ENCODE results near the gene TLCD5.

The TLCD5 gene

DNA sequence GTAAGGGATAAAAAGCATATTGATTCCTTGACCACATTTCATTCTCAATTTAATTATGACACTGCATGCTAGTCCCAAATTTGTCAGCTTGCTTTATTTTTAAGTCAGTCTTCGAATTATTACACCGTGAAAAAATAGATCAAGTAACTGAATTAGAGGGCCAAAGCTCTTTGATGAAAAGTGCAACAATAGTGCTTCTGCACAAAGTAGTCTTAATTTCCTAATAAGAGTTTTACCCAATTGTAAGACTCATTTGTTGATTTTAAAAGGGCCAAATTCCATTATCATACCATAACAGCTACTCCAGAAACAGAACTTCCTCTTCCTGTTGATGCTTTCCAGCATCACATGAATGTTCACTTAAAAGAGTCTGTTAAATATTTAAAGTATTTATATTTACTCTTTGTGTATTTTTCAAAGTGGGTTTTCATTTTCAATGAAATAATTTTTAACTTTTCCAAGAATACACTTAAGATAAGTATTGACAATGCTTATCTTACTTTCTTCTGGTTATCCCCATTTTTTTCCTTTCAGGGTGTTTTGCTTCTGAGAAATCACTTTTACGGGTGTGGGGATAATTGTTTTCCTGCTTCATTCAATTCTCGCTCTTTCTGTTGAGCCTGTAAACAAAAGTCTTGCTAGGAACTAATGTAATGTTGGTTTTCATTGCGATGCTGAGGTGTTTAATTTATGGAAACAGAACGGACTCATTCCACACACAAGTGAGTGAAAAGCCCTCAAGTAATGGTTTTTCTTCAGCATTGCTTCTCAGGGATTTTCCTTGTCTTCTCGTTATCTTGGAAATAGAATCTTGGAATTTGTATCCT lies 13.2 kb downstream of the TLCD5 start:
- no peak for DNase-seq

- peak; percentile 43 for DNase-seq
Observed at GRCh38 chr11:120339394-120339890, 14.3 kb downstream of the TLCD5 start.

- no peak for DNase-seq
Observed at GRCh38 chr11:120340529-120340928, 15.4 kb downstream of the TLCD5 start.

- no peak for DNase-seq
Observed at GRCh38 chr11:120342226-120342625, 17.1 kb downstream of the TLCD5 start.

- DNase-seq = no peak
Observed at GRCh38 chr11:120342678-120343077, 17.6 kb downstream of the TLCD5 start.

DNA sequence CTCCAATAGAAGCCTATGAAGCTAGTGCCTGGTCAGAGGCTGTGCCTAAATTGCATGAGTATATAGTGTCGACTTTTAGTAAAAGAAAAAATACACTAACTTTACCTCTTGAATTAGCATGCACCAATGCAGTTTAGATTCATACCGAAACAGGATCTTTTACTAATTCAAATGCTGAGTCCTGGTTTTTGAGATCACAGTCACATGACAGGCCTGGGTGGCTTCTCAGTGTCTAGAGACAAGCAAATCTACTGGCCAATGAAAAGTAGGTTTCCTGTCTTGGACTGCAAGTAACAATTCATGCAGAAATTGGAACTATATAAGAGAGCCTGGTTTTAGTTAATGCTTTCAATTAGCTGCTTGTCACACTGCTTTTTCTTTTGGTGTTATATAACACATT lies 18.3 kb downstream of the TLCD5 start:
- DNase-seq = no peak

GRCh38 chr11:120344302-120345004 lies 19.4 kb downstream of the TLCD5 start:
- no peak for DNase-seq

- DNase-seq = peak; percentile 21
Observed at GRCh38 chr11:120346233-120346632, 21.1 kb downstream of the TLCD5 start.

DNA sequence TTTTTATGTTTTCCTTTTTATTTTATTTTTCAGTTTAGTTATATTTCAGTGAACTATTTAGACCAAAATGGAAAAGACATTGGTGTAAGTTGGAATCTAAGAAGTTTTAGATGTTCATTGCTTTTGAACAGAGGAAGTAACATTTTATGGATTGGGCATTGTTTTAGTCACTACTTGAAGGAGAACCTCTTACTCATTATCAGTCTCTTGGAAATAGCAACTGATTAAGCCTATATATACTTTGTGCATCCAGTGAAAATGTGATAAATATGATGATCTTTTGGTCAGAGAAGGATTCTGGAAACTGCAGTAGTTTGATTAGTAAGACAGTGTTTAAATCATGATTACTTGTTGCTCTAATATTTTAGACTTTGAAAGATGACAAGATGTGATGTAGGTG lies 25.5 kb downstream of the TLCD5 start:
- DNase-seq = no peak

DNA sequence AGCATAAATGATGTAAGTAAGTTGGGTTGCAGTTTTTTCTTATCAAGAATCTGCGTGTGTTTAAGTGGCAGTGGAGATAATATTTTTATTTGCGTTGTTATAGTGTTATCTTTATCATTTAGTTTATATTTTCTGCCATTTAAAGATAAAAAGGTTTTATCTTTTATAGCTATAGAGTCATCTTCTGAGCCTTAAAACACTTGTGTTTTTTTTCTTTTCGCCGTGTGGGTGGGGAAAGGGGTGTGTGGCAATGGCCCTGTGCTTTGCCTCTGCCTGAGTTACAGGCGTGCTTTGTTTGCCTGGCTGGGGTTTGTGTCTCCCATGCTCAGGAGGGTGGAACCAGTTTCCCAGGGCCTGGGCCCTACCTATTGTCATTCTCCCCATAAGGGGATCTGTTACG lies 27.3 kb downstream of the TLCD5 start:
- no peak for DNase-seq

DNA sequence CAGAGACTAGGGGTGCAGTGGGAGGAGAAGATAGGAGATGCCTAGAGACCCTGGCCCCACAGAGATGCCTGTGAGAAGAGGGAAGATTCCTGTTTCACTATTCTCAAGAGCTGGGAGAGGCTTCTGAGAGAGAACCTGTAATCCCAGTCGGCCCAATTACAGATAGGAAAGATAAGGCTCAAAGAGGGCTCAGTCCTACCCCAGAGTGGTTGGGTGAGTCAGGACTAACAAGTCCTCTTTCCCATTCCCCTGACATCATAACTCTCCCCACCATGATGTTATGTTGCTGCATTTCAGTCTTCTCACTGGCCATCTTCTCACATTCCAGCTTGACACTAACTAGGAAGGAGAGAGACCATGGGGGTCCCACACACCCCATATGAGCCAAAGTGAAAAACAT lies 29.0 kb downstream of the TLCD5 start:
- no peak for DNase-seq

GRCh38 chr11:120354779-120355178 lies 29.7 kb downstream of the TLCD5 start:
- DNase-seq = no peak

GRCh38 chr11:120357620-120358019 lies 32.5 kb downstream of the TLCD5 start:
- no peak for DNase-seq

DNA sequence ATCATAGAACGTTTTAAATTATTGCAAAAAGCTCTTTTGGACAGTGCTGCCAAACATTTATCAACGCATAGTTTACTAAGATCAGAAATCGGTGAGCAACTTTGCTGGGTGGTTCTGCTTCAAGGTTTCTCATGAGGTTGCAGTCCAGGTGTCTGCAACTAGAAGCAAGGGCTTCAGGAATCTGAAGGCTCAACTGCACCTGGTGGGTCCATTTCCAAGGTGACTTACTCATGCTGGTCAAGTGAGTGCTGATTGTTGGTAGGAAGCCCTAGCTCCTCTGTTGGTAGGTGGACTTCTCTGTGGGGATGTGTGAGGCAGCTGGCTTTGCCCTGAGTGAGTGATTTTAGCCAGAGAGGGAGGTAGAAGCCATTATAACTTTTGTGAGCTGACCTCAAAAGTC lies 33.6 kb downstream of the TLCD5 start:
- DNase-seq = no peak

GRCh38 chr11:120363436-120363835 lies 38.3 kb downstream of the TLCD5 start:
- no peak for DNase-seq

DNA sequence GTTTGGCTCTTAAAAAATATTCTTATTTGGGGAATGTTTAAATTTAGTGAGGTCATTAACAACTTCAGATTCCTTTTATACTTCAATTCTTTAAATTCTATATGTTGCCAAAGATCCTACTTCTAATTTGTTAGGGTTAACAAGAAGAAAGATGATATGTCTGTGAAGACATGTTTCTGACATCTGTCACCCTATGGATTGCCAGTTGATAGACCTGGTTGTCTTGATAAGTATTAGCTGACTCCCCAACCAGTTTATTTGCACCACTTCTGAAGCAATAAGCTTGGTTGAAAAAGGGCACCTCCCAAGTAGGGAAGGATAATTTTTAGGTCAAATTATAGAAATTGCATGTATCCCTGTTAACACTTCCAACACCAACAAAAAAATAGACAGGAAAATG lies 40.4 kb downstream of the TLCD5 start:
- DNase-seq = no peak

- no peak for DNase-seq
Observed at GRCh38 chr11:120372296-120372695, 47.2 kb downstream of the TLCD5 start.

DNA sequence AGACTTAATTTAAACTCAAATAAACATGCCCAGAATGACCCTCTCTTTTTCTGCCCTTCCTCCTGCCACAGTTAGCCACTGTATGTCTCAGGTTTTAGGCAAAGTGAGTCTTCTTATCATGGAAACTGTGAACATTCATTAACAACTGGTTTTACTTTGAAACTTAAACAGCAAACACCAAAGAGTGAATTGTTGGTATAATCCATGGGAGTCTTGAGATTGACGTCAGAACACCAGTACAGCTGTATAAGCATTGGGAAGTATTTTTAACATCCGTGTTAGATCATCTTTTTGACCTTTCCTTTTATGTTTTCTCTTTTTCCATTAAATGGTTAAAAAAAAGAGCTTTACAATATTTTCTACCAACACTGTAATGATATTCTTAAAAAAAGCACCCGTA lies 50.0 kb downstream of the TLCD5 start:
- no peak for DNase-seq

DNA sequence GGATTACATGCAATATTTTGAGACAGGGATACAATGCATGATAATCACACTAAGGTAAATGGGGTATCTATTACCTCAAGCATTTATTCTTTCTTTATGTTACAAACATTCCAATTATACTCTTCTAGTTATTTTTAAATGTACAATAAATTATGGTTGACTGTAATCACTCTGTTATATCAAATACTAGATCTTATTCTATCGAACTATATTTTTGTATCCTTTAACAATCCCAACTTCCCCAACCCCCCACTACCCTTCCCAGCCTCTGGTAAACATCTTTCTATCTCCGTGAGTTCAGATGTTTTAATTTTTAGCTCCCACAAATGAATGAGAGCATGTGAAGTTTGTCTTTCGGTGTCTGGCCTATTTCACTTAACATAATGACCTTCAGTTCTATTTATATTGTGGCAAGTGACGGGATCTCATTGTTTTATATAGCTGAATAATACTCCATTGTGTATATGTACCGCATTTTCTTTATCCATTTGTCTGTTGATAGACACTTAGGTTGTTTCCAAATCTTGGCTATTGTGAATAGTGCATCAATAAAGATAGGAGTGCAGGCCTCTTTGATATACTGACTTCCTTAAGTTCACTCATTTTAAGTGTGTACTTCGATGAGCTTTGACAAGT lies 51.6 kb downstream of the TLCD5 start:
- DNase-seq = no peak

GRCh38 chr11:120378474-120378873 lies 53.4 kb downstream of the TLCD5 start:
- no peak for DNase-seq

GRCh38 chr11:120381401-120381800 lies 56.3 kb downstream of the TLCD5 start:
- no peak for DNase-seq
